CD4-positive, alpha-beta T cell treated with Interleukin-4 for 4 hours (primary cell): Measurements from ENCODE around the gene FASTK.

Experiments
- DNase-seq: peaks from one replicate; pipeline ENCODE4 v3.0.0-alpha.2; 2020

FASTK gene

DNA sequence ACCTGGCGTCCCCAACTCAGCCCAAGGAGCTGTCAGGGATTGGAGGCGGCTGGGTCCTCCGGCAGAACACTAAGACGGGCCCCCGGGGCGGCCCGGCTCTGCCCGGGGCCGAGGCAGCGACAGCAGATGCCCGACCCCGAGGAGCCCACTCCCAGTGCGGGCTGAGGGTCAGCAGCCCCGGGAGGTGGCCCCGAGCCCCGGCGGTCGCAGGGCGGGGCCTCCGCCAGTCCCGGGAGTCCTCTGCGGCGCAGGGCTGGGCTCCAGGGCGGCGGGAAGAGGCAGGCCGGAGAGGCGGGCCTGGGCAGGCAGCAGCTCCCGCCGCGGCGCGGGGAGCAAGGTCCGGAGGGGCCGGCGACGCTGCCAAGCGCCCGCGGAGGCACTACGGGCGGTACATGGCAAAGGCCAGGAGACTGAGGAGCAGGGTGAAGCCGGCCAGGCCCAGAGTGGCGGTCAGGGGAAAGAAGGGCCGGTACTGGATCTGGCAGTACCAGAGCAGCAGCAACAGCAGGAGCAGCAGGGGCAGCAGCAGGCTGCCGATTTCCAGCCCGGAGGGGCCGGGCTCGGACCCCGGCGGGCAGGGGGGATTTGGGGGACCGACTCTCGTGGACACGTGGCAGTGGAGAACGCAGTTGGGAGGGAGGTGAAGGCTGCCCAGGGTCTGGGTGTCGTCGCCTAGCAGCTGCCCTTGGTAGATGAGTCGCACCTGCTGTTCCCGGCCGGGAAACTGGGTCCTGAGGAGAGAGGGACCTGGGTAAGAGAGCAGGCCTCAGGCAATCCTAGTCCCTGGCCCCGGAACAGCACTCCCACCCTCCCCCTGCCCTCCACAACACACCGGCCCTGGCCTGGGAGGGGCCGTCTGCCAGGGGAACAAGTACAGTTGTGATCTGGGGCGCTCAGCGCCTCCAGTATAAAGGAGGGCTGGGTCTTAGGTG, 827 bp upstream of the FASTK start:
- DNase-seq: no peak

DNA sequence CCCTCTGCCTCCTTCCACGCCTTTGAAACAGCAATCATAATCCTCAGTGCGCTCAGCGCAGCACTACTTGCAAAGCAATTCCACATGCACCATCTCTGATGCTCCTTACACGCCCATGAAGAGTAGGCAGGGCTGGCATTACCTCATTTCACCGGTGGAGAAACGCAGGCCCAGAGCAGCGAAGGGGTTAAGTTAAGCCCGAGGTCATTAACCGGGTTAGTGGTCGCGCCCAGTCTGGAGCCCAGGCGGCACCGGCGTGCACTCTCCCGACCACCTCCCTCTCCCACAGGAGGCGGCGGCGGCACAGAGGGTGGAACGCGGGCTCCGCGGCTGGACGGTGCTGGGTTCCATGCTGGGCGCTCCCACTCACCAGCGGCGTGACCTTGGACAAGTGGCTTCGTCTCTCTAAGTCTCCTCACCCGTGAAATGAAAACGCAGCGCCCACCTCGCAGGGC, 515 bp downstream of the FASTK start:
- DNase-seq: no peak

DNA sequence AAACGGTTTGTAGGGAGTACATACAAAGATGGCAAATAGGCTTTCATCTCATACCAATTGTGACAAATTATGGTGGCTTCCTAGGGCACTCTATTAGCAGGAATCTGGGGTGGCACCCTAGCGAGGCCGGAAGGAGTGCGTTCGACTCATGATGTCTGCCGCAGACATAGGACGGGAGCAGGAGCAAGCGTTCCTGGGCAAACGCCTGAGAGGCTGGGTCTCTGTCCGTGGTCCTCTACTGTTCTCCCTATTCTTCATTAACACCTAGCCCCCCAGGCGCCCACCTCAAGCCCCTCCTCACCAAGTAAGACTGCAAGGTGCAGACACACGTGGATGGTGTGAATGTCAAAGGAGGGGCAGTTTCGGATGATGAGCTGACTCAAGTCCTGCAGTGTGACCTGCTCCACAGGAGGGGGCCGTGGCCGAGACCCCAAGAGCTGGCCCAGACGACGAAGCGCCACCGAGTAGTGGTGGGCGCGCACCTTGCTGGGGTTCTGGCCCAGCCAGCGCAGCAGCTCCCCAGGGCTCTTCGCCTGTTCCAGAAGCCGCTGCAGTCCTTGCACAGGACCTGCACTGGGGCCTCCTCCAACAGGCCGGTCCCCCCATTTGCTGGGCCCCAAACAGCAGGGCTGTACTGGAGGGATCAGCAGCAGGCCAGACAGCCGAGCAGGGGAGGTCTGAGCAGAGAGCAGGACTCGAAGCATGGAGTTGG, 1.3 kb downstream of the FASTK start:
- no peak for DNase-seq

DNA sequence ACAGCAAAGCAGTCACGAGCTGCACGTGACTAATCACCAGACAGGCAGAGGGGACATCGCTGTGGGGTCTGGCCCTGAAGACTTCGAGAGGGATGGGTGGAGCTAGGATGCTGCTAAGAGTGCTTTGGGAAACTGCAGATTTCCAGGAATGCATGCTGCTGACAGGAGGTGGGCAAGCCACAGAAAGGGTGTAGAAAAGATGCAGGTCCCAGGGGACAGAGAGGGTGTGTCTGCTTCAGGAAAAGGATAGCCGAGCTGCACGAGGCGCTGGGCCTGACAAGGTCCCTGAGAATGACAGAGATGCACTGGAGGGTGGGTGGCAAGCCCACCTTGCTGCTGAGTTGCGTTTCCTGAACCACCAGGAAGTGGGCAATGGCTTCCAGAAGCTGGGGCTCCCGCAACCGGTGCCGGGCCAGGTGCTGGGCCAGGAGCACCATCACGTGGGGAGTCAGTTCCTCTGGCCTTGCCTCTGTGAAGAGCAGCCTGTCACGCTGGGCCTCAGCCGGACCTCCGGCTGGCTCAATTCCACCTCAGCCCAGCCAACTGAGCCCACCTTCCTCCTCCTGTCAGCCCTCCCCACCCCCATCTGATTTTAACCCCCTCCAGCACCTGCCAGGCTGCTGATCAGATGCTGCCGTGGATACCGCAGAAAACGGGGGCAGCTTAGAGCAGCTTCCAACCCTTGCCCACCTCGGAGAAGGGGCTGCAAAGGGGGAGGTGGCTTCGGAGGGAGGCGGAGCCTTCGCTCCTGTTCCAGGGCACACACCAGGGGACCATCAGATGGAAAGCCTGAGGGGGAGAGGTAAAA, 2.2 kb downstream of the FASTK start:
- DNase-seq: no peak

DNA sequence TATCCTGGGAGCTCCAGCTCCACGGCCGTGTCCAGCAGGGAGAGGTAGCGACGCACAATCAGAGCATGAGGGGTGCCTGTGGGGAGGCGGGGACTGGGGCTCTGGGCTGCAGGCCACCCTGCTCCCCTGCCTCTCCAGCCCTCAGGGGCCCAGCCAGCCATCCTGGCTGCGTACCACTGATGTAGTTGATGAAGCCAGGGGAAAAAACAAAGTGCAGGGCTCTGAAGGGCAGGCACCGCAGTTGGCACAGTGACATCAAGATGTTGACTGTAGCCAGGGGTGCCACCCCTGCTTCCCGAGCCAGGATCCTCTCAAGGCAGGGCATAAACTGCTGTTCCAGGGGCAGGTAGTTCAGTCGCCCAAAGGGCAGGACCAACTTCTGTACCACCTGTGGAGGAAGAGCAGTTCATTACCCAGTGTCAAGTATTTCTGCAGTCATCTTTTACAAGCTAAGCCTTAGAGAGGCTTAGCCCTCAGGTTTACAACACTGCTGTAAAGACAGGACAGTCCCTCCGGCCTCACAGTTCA, 2.8 kb downstream of the FASTK start:
- no peak for DNase-seq

DNA sequence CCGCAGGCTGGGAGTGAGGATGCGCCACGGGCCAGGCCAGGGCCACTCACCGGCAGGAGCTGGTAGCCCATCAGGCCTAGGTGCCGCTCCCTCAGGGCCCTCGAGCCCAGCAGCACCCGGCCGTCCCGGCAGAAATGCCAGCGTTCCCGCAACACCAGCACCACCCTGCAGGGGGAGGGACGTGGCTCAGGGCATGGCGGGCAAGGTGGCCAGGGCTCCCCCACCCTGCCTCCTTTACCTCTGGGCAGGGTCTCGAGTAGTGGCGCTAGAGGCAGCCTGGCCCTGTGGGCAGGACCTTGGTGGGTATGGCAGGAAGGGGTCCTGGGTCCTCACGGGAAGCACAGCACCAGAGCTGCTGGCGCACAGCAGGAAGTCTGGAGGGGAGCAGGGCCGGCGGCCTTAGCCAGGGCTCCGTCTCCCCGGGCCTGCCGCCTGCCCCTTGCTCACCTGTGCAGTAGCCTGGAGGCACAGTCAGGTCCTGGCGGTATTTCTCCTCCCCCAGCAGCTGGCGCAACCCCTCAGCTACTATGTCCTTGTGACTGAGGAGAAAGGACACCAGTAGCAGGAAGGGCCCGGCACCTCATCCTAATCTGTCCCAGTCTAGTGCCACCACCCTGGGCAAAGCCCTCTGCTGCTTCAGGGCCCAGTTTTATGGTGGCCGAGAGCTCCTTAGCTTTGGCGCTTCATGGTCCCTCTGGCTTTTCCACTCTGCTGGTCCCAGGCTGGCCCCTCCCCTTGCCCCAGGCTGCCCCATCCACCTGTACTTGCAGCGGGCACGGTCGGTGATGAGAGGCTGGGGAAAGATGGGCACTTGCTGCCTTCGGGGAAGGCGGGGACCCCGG, 3.5 kb downstream of the FASTK start:
- DNase-seq: no peak

DNA sequence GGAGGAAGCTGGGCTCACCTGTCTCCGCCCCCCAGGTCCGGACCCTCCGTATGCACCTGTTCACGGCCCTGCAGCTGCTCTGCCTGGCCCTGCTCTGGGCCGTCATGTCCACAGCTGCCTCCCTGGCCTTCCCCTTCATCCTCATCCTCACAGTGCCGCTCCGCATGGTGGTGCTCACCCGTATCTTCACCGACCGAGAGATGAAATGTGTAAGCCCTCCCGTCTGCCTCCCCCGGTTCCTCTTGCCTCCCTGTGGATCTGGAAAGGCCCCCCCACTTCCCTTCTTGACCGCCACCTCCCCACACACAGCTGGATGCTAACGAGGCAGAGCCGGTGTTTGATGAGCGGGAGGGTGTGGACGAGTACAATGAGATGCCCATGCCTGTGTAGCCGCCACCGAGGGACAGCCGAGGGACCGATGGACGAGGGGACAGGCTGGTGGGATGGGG, 4.6 kb downstream of the FASTK start:
- no peak for DNase-seq

DNA sequence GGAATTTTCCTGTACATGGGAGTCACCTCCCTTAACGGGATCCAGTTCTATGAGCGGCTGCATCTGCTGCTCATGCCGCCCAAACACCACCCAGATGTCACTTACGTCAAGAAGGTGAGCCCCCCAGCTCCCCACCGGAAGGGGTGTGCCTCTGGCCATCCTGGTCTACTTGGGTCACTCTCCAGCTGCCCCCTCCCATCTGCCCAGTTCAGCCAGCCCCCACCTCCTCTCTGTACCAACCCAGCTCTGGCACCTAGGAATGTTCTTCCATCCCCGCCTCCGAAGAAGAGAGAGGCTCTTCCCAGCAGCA, 5.0 kb downstream of the FASTK start:
- DNase-seq: no peak

DNA sequence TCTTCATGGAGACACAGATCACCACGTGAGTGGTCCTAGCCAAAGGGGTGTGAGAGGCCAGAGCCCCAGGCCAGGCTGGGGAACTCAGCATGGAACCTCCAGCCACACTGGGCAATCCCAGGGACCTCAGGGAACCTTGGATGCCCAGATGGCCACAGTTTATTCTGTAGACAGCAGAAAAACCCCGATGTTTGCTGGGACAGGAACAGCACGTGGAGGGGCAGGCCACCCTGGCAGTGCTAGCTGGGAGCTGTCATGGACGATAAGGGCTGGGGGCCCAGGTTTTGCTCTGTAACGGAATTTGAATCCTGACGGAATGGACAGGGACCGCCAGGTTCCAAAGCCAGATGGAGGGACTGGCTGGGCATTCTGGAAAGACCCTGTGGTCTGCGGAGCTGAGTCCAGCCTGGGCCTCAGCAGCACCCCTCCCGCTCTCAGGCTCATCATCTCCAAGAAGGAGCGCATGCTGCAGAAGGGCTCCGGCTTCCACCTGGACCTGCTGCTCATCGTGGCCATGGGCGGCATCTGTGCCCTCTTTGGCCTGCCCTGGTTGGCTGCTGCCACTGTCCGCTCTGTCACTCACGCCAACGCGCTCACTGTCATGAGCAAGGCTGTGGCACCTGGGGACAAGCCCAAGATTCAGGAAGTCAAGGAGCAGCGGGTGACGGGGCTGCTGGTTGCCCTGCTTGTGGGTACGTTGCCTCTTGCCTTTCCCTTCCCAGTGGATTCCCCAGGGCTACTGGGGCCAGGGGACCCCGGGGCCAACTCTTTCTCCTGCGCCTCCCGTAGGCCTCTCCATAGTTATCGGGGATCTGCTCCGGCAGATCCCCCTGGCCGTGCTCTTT, 5.6 kb downstream of the FASTK start:
- DNase-seq: no peak

DNA sequence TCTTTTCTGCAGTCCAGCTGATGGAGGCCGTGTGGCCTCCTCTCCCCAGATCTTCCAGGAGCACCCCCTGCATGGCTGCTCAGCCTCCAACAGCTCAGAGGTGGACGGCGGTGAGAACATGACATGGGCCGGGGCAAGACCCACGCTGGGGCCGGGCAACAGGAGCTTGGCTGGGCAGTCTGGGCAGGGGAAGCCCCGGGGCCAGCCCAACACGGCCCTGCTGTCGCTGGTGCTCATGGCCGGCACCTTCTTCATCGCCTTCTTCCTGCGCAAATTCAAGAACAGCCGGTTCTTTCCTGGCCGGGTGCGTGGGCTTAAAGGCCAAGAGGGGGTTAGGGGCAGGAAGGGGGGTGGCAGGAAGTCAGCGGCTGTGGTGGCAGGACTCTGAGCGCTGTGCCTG, 6.6 kb downstream of the FASTK start:
- DNase-seq: no peak

DNA sequence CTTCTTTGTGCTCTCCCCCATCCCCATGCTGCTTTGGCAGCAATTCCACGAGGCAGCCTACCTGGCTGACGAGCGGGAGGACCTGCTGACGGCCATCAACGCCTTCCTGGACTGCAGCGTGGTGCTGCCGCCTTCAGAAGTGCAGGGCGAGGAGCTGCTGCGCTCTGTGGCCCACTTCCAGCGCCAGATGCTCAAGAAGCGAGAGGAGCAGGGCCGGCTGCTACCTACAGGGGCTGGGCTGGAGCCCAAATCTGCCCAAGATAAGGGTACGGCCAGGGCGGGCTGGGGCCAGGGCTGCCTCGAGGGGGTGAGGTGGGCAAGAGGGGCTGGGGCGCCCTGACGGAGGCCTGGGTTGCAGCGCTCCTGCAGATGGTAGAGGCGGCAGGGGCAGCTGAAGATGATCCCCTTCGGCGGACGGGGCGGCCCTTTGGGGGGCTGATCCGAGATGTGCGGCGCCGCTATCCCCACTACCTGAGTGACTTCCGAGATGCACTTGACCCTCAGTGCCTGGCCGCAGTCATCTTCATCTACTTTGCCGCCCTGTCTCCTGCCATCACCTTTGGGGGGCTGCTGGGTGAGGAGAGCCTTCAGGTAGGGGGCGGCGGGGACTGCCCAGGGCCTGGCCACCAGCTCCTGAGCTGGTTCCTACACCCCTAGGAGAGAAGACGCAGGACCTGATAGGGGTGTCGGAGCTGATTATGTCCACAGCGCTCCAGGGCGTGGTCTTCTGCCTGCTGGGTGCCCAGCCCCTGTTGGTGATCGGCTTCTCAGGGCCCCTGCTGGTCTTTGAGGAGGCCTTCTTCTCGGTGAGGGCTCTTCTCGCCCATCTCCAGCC, 9.4 kb downstream of the FASTK start:
- no peak for DNase-seq

DNA sequence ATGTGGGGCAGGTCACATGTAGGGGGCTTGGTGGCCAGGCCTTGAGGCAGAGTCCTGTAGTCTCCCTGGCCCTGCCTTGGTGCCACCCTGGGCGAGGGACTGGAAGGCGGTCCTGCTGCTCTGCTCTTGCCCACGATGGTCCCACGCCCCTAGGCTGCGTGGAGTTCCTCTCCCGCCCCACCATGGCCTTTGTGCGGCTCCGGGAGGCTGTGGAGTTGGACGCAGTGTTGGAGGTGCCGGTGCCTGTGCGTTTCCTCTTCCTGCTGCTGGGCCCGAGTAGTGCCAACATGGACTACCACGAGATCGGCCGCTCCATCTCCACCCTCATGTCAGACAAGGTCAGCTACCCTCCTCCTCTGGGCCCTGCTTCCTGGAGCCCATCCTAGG, 10.0 kb downstream of the FASTK start:
- no peak for DNase-seq

DNA sequence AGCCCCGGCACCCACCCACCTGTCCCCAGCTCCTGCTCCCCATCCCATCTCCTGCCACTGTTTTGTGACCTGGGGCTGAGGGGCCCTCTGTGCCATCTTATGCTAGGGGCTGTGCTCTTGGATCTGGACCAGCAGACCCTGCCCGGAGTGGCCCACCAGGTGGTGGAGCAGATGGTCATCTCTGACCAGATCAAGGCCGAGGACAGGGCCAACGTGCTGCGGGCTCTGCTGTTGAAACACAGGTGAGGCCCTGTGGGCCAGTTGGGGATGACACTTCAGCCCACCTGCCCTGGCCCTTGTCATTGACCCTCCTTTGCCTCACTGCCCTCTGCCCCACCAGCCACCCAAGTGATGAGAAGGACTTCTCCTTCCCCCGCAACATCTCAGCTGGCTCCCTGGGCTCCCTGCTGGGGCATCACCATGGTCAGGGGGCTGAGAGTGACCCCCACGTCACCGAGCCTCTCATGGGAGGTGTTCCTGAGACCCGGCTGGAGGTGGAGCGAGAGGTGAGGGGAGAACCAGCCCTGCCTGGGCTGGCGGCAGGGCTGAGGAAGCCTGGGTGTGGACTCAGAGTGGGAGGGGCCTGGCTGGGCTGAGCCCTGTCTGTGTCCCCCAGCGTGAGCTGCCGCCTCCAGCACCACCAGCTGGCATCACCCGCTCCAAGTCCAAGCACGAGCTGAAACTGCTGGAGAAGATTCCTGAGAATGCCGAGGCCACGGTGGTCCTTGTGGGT, 10.6 kb downstream of the FASTK start:
- no peak for DNase-seq

DNA sequence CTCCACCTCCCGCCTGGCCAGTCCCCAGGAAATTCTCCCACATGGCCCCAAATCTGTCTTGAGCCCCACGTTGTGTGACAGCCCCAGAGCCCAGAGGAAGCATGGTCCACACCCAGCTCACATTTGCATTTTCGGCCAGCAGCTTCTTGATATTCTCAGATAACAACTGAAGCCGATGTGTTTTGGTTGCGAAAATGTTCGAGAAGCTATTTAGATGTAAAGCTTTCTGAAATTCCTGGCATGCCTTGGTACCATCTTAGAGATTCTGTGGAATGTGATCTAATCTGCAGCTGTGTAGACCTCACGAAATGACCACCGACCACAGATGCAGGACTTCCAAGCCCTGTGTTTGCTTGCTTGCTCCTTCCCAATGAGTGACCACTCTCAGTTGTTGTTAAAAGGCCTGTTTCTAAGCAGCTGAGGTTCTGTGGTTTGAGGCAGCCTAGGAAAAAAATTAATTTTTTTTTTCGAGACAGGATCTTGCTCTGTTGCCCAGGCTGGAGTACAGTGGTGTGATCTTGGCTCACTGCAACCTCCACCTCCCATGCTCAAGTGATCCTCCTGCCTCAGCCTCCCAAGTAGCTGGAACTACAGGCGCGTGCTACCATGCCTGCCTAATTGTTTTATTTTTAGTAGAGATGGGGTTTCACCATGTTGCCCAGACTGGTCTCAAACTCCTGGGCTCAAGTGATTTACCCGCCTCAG, 12.4 kb downstream of the FASTK start:
- DNase-seq: no peak

DNA sequence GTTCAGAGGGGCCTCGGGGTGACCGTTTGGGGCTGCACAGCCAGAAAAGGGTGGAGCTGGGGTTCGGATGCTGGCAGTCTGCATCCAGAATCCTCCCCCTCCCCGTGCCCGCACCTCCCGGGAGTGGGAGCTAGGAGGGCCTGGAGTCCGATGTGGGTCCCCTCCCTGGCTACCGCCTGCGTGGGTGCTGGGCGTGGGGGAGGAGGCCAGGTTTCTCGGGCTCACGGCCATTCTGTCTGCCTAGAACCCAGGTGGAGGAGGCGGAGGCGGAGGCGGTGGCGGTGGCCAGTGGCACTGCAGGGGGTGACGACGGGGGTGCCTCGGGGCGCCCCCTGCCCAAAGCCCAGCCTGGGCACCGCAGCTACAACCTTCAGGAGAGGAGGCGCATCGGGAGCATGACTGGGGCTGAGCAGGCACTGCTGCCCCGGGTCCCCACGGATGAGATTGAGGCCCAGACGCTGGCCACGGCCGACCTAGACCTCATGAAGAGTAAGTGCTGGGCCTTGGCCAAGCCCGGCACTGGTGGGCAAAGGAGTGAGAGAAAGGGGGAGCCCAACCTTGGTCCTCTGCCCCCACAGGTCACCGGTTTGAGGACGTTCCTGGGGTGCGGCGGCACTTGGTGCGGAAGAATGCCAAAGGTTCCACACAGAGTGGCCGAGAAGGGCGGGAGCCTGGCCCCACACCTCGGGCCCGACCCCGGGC, 14.2 kb downstream of the FASTK start:
- DNase-seq: no peak

DNA sequence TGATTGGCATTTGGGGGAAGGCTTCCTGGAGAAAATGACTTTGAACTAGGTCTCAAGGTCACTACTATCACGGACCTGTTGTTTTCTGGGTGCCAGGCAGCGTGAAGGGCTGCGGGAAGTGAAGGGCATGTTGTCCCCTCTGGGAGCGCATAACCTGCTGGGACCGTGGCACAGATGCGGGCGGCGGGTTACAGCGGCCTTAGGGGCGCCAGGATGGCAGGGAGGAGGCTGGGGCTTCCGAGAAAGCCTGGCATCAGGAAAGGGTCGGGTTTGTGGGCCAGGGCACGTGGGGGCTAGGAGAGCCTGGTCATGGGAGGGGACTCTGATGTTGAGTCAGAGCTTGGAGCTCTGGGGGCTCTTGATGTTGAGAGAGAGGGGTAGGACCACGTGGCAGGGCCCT, 15.1 kb downstream of the FASTK start:
- no peak for DNase-seq

DNA sequence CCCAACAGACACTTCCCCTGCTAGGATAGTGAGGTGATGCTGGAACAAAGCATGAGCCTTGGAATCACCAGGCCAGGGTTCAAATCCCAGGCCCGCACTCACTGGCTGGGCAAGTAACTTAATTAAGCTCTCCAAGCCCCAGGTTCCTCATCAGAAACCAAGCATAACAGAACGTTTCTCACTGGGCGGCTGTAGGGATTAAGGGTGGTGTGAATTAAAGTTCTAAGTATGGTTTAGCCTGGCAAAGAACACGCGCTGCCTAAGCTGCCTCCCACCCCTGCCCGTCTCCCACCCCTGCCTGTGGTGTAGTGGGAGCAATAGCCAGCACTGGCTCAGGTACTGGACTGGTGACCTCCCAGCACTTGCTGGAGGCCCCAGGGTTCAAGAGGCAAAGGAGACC, 15.6 kb downstream of the FASTK start:
- DNase-seq: no peak

DNA sequence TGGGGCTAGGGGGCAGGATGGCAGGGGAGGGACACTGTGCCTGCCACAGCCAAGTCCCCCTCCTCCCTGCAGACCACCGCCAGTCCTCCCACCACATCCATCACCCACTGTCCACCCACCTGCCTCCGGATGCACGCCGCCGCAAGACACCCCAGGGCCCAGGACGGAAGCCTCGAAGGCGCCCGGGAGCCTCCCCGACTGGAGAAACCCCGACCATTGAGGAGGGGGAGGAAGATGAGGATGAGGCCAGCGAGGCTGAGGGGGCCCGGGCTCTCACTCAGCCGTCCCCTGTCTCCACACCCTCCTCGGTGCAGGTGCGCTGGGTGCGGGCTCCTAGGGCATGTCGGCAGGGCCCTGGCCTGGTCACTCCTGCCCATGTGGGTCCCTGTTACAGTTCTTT, 16.2 kb downstream of the FASTK start:
- no peak for DNase-seq
